GM12875 (cell line): ENCODE results near the gene S100A4.

Source experiments
- H3K4me3 ChIP-seq: one replicate; pipeline ENCODE4 v1.5.1; 2011; ENCODE audit warnings: low read depth, low read length, control low read depth
- TF ChIP-seq, protein P1 (sequence below): IDR thresholded peaks from 2 replicates; pipeline ENCODE4 v1.5.1; 2011; ENCODE audit warnings: low read depth, mild to moderate bottlenecking, control low read depth, inconsistent platforms, low read length, moderate library complexity, borderline replicate concordance; ENCODE audit not compliant: insufficient read depth

Gene S100A4

DNA sequence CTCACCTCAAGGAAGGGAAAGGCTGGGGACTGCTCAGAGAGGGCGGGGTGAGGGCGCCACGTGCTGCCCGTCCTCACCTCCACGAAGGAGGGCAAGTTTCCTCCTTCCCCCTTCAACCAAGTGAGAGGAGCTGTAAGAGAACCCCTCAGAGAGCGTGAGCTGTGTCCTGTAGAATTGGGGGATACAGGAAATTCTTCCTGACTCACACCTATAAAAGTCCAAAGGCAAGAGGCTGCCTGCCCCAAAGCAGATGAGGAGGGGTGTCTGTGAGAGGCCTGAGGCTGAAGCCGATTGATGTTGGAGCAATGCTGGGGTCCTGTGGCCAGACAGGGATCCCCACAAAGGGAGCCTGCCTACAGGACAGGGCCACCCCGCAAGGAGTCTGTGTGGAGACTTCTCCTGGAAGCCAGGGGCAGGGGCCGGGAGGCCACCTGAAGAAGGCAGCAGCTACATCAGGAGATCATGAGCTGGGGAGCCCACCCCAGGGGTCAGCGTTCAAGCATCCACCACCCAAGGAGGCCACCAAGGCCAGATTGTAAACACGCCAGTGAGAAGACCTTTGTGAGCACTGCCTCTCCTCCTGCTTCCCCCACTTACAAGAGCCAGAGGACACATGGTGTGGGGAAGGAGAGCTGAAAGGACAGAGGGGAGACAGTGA, 37.6 kb downstream of the S100A4 start:
- TF ChIP-seq, protein P1, sequence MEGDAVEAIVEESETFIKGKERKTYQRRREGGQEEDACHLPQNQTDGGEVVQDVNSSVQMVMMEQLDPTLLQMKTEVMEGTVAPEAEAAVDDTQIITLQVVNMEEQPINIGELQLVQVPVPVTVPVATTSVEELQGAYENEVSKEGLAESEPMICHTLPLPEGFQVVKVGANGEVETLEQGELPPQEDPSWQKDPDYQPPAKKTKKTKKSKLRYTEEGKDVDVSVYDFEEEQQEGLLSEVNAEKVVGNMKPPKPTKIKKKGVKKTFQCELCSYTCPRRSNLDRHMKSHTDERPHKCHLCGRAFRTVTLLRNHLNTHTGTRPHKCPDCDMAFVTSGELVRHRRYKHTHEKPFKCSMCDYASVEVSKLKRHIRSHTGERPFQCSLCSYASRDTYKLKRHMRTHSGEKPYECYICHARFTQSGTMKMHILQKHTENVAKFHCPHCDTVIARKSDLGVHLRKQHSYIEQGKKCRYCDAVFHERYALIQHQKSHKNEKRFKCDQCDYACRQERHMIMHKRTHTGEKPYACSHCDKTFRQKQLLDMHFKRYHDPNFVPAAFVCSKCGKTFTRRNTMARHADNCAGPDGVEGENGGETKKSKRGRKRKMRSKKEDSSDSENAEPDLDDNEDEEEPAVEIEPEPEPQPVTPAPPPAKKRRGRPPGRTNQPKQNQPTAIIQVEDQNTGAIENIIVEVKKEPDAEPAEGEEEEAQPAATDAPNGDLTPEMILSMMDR = no peak
- no peak overlapping the region for H3K4me3 ChIP-seq

DNA sequence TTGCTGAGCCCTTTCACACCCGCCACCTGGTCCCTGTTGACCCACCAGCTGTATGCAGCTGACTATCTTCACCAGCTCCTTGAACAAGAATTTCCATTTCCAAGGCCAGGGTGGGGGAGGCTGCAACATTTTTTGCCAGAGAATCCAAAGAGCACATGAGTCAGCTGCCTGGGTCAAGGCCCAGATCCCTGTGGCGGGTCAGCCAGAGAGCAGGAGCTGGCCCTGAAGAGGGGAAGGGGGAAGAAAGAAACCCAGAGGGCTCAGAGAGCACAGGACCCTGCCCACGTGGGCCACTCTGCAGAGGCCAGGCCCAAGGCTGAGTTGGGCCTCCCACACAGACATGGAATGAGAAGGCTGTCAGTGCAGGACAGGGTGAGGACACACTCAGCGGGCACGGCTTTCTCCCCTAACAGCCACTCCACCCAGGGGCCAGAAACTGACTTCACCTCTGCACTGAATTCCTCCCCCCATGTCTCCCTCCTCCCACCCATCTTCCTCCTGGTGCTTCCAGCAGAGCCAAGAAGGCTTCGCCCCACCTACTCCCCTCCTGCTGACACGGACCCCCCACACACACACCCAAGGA, 38.7 kb downstream of the S100A4 start:
- TF ChIP-seq, protein P1 = no peak
- no peak overlapping the region for H3K4me3 ChIP-seq

DNA sequence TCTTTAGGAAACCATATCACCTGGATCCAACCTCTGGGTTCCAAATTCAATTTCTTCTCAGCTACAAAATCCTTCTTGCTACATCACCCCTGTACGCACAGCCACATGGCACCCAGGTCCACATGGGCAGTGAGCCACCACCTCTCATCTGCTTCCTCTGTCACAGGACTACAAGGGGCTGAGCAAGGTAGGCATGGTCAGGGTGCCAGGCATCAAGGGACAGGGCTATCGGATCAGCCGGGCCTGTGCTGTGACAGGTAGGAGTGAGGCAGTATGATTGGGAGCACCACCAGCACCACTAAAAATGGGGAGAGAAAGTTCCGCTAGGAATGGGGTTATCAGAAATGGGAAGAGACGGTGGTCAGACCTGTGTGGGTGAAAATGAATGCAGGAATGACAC, 39.2 kb downstream of the S100A4 start:
- TF ChIP-seq, protein P1 = no peak
- H3K4me3 ChIP-seq = no peak overlapping the region

DNA sequence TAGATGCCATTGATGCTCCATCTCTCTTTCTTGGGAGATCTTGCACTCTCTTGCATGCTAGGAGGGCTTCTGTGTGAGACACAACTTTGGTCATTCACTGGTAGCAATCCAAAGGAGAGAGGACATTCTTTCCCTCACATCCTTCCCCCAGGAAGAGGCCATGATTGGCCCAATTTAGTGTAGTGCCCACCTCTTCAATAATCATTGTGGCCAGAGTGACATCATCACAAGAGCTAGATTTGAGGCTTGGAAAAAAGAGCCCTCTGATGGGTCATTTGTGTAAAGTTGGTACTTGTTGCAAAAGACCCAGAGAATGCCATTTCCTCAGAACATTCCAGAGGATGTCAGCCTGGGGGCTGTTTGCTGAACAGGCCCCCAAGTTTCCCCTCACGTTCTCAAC, 40.0 kb downstream of the S100A4 start:
- no peak overlapping the region for H3K4me3 ChIP-seq
- TF ChIP-seq, protein P1 = no peak

DNA sequence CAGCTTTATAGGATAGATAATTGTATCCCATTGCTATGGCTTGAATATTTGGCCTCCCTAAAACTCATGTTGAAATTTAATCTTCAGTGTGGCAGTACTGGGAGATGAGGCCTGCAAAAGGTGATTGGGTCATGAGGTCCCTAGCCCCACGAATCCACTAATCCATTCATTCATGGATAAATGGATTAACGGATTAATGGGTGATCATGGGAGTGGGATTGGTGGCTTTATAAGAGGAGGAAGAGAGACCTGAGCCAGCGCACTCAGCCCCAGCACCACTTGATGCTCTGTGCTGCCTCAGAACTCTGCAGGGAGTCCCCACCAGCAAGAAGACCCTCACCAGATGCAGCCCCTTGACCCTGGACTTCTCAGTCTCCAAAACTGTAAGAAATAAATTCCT, 41.8 kb downstream of the S100A4 start:
- TF ChIP-seq, protein P1 = no peak
- no peak overlapping the region for H3K4me3 ChIP-seq

DNA sequence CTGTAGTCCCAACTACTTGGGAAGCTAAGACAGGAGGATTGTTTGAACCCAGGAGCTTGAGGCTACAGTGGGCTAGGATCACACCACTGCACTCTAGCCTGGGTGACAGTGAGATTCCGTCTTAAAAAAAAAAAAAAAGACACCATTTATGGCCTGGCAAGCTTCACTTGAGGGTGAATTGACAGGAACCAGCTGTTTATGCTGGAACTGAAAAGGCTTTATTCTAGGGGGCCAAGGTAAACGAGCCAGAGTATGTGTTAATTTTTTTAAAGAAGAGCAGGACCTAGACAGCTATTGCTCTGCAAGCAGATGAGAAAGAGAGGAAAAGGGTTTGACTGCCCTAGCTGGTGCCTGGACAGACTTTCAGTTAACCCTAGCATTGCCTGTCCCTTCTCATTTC, 46.9 kb downstream of the S100A4 start:
- no peak overlapping the region for H3K4me3 ChIP-seq
- TF ChIP-seq, protein P1 = no peak

DNA sequence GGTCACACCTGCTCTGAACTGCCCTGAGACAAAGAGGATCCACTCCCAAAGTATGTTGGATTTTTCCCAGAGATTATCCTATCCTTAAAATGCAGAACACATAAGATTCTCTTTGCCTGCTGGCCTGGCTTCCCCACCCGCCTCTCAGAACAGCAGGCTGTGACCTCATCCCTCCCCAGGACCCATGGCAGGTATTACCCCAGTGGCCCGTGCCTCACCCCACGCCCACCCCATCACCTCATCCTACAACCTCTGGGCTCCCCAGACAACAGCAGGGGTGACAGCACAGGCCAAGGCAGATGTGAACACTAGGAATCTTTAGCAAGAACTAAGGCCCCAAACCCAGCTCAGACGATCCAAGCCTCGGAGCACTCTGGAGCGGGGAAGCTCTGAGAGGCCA, 50.1 kb downstream of the S100A4 start:
- H3K4me3 ChIP-seq = no peak overlapping the region
- TF ChIP-seq, protein P1 = no peak
